Measurements from ENCODE around the gene ATXN7L1.
A peak's percentile ranks its signal among the peaks of the same experiment; 100 is the strongest.

ATXN7L1 gene

GRCh38 chr7:105677817-105678573 is 198.4 kb downstream of the ATXN7L1 start:
- peaks cover 67% of the 10 kb centered on the region for H3K4me1 Mint-ChIP-seq
- H3K36me3 Mint-ChIP-seq, result peaks cover 21% of the 10 kb centered on the region
- H3K27me3 Mint-ChIP-seq, result no peaks in the 10 kb centered on the region
- no peaks in the 10 kb centered on the region for H3K9me3 Mint-ChIP-seq
- CTCF ChIA-PET, result interaction anchor here (0.6 to 3.7 kb wide), 6 partner anchors 11 to 350 kb away, joined by 3 to 31 read pairs (median 10); no protein-coding TSS in a partner anchor
- peak overlapping the region; percentile 83 for H3K4me3 Mint-ChIP-seq
- peak; percentile 80 for DNase-seq
- H3K27ac Mint-ChIP-seq, result peak overlapping the region; percentile 94

GRCh38 chr7:105677410-105677730 is 199.0 kb downstream of the ATXN7L1 start:
- Mint-ChIP-seq H3K27me3 (no peaks in the 10 kb centered on the region), H3K4me1 (peaks cover 73% of the 10 kb centered on the region), H3K36me3 (peaks cover 21% of the 10 kb centered on the region), H3K27ac (peak overlapping the region; percentile 94), H3K9me3 (no peaks in the 10 kb centered on the region), H3K4me3 (peak overlapping the region; percentile 83)
- DNase-seq, result no peak
- CTCF ChIA-PET, result interaction anchor here (1.6 to 3.7 kb wide), 5 partner anchors 12 to 83 kb away, joined by 3 to 31 read pairs (median 10); no protein-coding TSS in a partner anchor

- H3K4me1 Mint-ChIP-seq, result peaks cover 76% of the 10 kb centered on the region
- H3K9me3 Mint-ChIP-seq, result no peaks in the 10 kb centered on the region
- CTCF ChIA-PET, result interaction anchor here (1.0 to 3.7 kb wide), 6 partner anchors 14 to 85 kb away, joined by 3 to 31 read pairs (median 6); no protein-coding TSS in a partner anchor
- H3K27me3 Mint-ChIP-seq, result no peaks in the 10 kb centered on the region
- peak; percentile 62 for DNase-seq
- H3K27ac Mint-ChIP-seq, result peak overlapping the region; percentile 94
- H3K4me3 Mint-ChIP-seq, result peak overlapping the region; percentile 83
- H3K36me3 Mint-ChIP-seq, result peaks cover 23% of the 10 kb centered on the region
These were observed 200.4 kb downstream of the ATXN7L1 start for GRCh38 chr7:105675934-105676371.

GRCh38 chr7:105674200-105674920 is 202.0 kb downstream of the ATXN7L1 start:
- no peak for DNase-seq

GRCh38 chr7:105673367-105674084 is 202.9 kb downstream of the ATXN7L1 start:
- Mint-ChIP-seq H3K4me1 (peaks cover 64% of the 10 kb centered on the region), H3K27me3 (no peaks in the 10 kb centered on the region), H3K27ac (peak overlapping the region; percentile 28), H3K4me3 (no peak overlapping the region), H3K36me3 (peaks cover 22% of the 10 kb centered on the region), H3K9me3 (no peaks in the 10 kb centered on the region)
- no peak for DNase-seq
- CTCF ChIA-PET, result interaction anchor here (1.1 to 3.4 kb wide), 6 partner anchors 16 to 87 kb away, joined by 3 to 19 read pairs (median 3); no protein-coding TSS in a partner anchor

More at GRCh38 chr7:105674200-105674920, 202.0 kb downstream of the ATXN7L1 start:
- no peaks in the 10 kb centered on the region for H3K27me3 Mint-ChIP-seq
- peaks cover 72% of the 10 kb centered on the region for H3K4me1 Mint-ChIP-seq
- peaks cover 28% of the 10 kb centered on the region for H3K36me3 Mint-ChIP-seq
- peak overlapping the region; percentile 42 for H3K27ac Mint-ChIP-seq
- CTCF ChIA-PET, result interaction anchor here (1.1 to 3.4 kb wide), 4 partner anchors 17 to 87 kb away, joined by 3 to 19 read pairs (median 3); no protein-coding TSS in a partner anchor
- no peaks in the 10 kb centered on the region for H3K9me3 Mint-ChIP-seq
- no peak overlapping the region for H3K4me3 Mint-ChIP-seq

- Mint-ChIP-seq H3K27ac (no peak overlapping the region), H3K9me3 (no peaks in the 10 kb centered on the region), H3K4me3 (no peak overlapping the region), H3K27me3 (no peaks in the 10 kb centered on the region), H3K4me1 (peaks cover 57% of the 10 kb centered on the region), H3K36me3 (peaks cover 18% of the 10 kb centered on the region)
- CTCF ChIA-PET, result interaction anchor here (1.1 to 3.4 kb wide), 4 partner anchors 15 to 81 kb away, joined by 3 to 19 read pairs (median 4); no protein-coding TSS in a partner anchor
- DNase-seq, result no peak
These were observed 203.6 kb downstream of the ATXN7L1 start for GRCh38 chr7:105672801-105673200.

- Mint-ChIP-seq H3K9me3 (no peaks in the 10 kb centered on the region), H3K27ac (no peak overlapping the region), H3K4me1 (peaks cover 3% of the 10 kb centered on the region), H3K36me3 (peaks cover 38% of the 10 kb centered on the region), H3K27me3 (no peaks in the 10 kb centered on the region), H3K4me3 (no peak overlapping the region)
- no peak for DNase-seq
- CTCF ChIA-PET, result interaction anchor here (2.6 kb wide), 1 partner anchor 10 kb away, joined by 10 read pairs; no protein-coding TSS in a partner anchor
These were observed 210.1 kb downstream of the ATXN7L1 start for GRCh38 chr7:105666324-105666723.

- H3K4me1 Mint-ChIP-seq, result peaks cover 3% of the 10 kb centered on the region
- no peaks in the 10 kb centered on the region for H3K9me3 Mint-ChIP-seq
- H3K4me3 Mint-ChIP-seq, result no peak overlapping the region
- H3K27ac Mint-ChIP-seq, result no peak overlapping the region
- no peaks in the 10 kb centered on the region for H3K27me3 Mint-ChIP-seq
- peaks cover 42% of the 10 kb centered on the region for H3K36me3 Mint-ChIP-seq
- CTCF ChIA-PET, result interaction anchor here (2.6 kb wide), 1 partner anchor 9 kb away, joined by 10 read pairs; no protein-coding TSS in a partner anchor
- DNase-seq, result no peak
These were observed 210.7 kb downstream of the ATXN7L1 start for GRCh38 chr7:105665684-105666083.

- H3K36me3 Mint-ChIP-seq, result peaks cover 41% of the 10 kb centered on the region
- no peaks in the 10 kb centered on the region for H3K9me3 Mint-ChIP-seq
- no peak overlapping the region for H3K4me3 Mint-ChIP-seq
- peaks cover 3% of the 10 kb centered on the region for H3K4me1 Mint-ChIP-seq
- H3K27me3 Mint-ChIP-seq, result no peaks in the 10 kb centered on the region
- CTCF ChIA-PET, result interaction anchor here (2.6 kb wide), 1 partner anchor 8 kb away, joined by 10 read pairs; no protein-coding TSS in a partner anchor
- DNase-seq, result no peak
- H3K27ac Mint-ChIP-seq, result no peak overlapping the region
These were observed 211.4 kb downstream of the ATXN7L1 start for GRCh38 chr7:105664816-105665525.

GRCh38 chr7:105662998-105663397 is 213.4 kb downstream of the ATXN7L1 start:
- Mint-ChIP-seq H3K4me1 (peaks cover 3% of the 10 kb centered on the region), H3K27me3 (no peaks in the 10 kb centered on the region), H3K9me3 (no peaks in the 10 kb centered on the region), H3K27ac (no peak overlapping the region), H3K36me3 (peaks cover 51% of the 10 kb centered on the region), H3K4me3 (no peak overlapping the region)
- DNase-seq, result no peak
- CTCF ChIA-PET, result interaction anchor here (0.8 to 4.2 kb wide), 3 partner anchors 10 to 384 kb away, joined by 3 to 21 read pairs (median 3); no protein-coding TSS in a partner anchor

GRCh38 chr7:105661625-105662024 is 214.8 kb downstream of the ATXN7L1 start:
- no peak overlapping the region for H3K4me3 Mint-ChIP-seq
- no peak for DNase-seq
- peaks cover 5% of the 10 kb centered on the region for H3K4me1 Mint-ChIP-seq
- no peaks in the 10 kb centered on the region for H3K27me3 Mint-ChIP-seq
- no peaks in the 10 kb centered on the region for H3K9me3 Mint-ChIP-seq
- CTCF ChIA-PET, result interaction anchor here (4.2 kb wide), 1 partner anchor 8 kb away, joined by 21 read pairs; no protein-coding TSS in a partner anchor
- no peak overlapping the region for H3K27ac Mint-ChIP-seq
- H3K36me3 Mint-ChIP-seq, result peaks cover 55% of the 10 kb centered on the region

GRCh38 chr7:105656922-105657521 is 219.4 kb downstream of the ATXN7L1 start:
- H3K36me3 Mint-ChIP-seq, result peaks cover 39% of the 10 kb centered on the region
- H3K27me3 Mint-ChIP-seq, result no peaks in the 10 kb centered on the region
- DNase-seq, result peak; percentile 77
- H3K4me1 Mint-ChIP-seq, result peaks cover 2% of the 10 kb centered on the region
- no peak overlapping the region for H3K4me3 Mint-ChIP-seq
- H3K27ac Mint-ChIP-seq, result peak overlapping the region; percentile 51
- no peaks in the 10 kb centered on the region for H3K9me3 Mint-ChIP-seq
- CTCF ChIA-PET, result interaction anchor here (0.6 to 4.5 kb wide), 36 partner anchors 9 to 495 kb away, joined by 3 to 31 read pairs (median 4); no protein-coding TSS in a partner anchor
